Mesenchymal stem cell (in vitro differentiated cells and primary cell): ENCODE measurements around the gene ATG7.

Experiments used
- DNase-seq: peaks from one replicate; pipeline ENCODE4 v3.0.0-alpha.2; 2013
- H2AFZ ChIP-seq: one replicate; pipeline ENCODE4 v1.6.1; 2013; ENCODE audit warnings: low read depth, mild to moderate bottlenecking, control low read depth, inconsistent platforms, low read length, moderate library complexity
- H2AK5ac ChIP-seq: 2 replicates; pipeline ENCODE4 v1.6.1; 2013; ENCODE audit warnings: low read length, moderate library complexity, mild to moderate bottlenecking, inconsistent platforms; ENCODE audit not compliant: severe bottlenecking
- H2BK120ac ChIP-seq: one replicate; pipeline ENCODE4 v1.6.1; 2013; ENCODE audit warnings: low read depth, mild to moderate bottlenecking, inconsistent platforms, low read length, moderate library complexity
- H2BK12ac ChIP-seq, 2 experiments: one replicate each; pipeline ENCODE4 v1.6.1; 2013; ENCODE audit warnings: inconsistent platforms in 2 of 2, low read length in 2 of 2, mild to moderate bottlenecking in 2 of 2, moderate library complexity in 2 of 2, control low read depth in 1 of 2
- H2BK15ac ChIP-seq: one replicate; pipeline ENCODE4 v1.6.1; 2013; ENCODE audit warnings: mild to moderate bottlenecking, low read depth, inconsistent platforms; ENCODE audit not compliant: poor library complexity, severe bottlenecking
- H2BK5ac ChIP-seq: 2 replicates; pipeline ENCODE4 v1.6.1; 2013; ENCODE audit warnings: low read depth, mild to moderate bottlenecking, low read length, control low read depth, inconsistent platforms; ENCODE audit not compliant: poor library complexity, severe bottlenecking
- H3K14ac ChIP-seq, 2 experiments: one replicate each; pipeline ENCODE4 v1.6.1; 2013; ENCODE audit warnings: inconsistent platforms in 2 of 2, low read length in 2 of 2, control low read depth in 1 of 2, mild to moderate bottlenecking in 1 of 2, moderate library complexity in 1 of 2
- H3K18ac ChIP-seq, 2 experiments: one replicate each; pipeline ENCODE4 v1.6.1; 2013; ENCODE audit warnings: inconsistent platforms in 2 of 2, low read length in 2 of 2, control low read depth in 1 of 2, low read depth in 1 of 2, mild to moderate bottlenecking in 1 of 2
- H3K23ac ChIP-seq, 2 experiments: one replicate each; pipeline ENCODE4 v1.6.1; 2013; ENCODE audit warnings: inconsistent platforms in 2 of 2, low read length in 2 of 2, mild to moderate bottlenecking in 2 of 2, moderate library complexity in 2 of 2, control low read depth in 1 of 2
- H3K27ac ChIP-seq: 2 replicates; pipeline ENCODE4 v1.5.1; 2013; ENCODE audit warnings: mild to moderate bottlenecking, moderate library complexity, low read length, control low read depth, inconsistent platforms; ENCODE audit not compliant: poor library complexity, severe bottlenecking
- H3K27me3 ChIP-seq, 2 experiments: 2 replicates each; pipeline versions ENCODE4 v1.6.1 to v1.7.0; 2013; ENCODE audit warnings: low read length in 2 of 2, mild to moderate bottlenecking in 2 of 2, moderate library complexity in 2 of 2, control low read depth in 1 of 2, inconsistent platforms in 1 of 2; ENCODE audit not compliant: control insufficient read depth in 1 of 2, insufficient read depth in 1 of 2
- H3K36me3 ChIP-seq, 2 experiments: 2 replicates each; pipeline versions ENCODE4 v1.6.1 to v1.7.0; 2013; ENCODE audit warnings: low read length in 2 of 2, control low read depth in 1 of 2, inconsistent platforms in 1 of 2, low read depth in 1 of 2, mild to moderate bottlenecking in 1 of 2; ENCODE audit not compliant: insufficient read depth in 2 of 2, control insufficient read depth in 1 of 2
- H3K4ac ChIP-seq, 2 experiments: one replicate each; pipeline ENCODE4 v1.6.1; 2013; ENCODE audit warnings: inconsistent platforms in 2 of 2, low read length in 2 of 2, mild to moderate bottlenecking in 2 of 2, moderate library complexity in 2 of 2, control low read depth in 1 of 2, low read depth in 1 of 2
- H3K4me1 ChIP-seq: 2 replicates; pipeline ENCODE4 v1.6.1; 2013; ENCODE audit warnings: low read depth, low read length, control low read depth; ENCODE audit not compliant: control insufficient read depth, insufficient read depth
- H3K4me2 ChIP-seq: 2 replicates; pipeline ENCODE4 v1.6.1; 2013; ENCODE audit warnings: low read length, mild to moderate bottlenecking, inconsistent platforms; ENCODE audit not compliant: poor library complexity, severe bottlenecking
- H3K4me3 ChIP-seq, 2 experiments: 2 replicates each; pipeline versions ENCODE4 v1.5.1 to v1.7.0; 2013; ENCODE audit warnings: low read length in 2 of 2, mild to moderate bottlenecking in 2 of 2, control low read depth in 1 of 2, low read depth in 1 of 2; ENCODE audit not compliant: insufficient read depth in 1 of 2
- H3K79me1 ChIP-seq: replicated peaks from 2 replicates; pipeline ENCODE4 v1.6.1; 2013; ENCODE audit warnings: mild to moderate bottlenecking, control low read depth, low read length, inconsistent platforms; ENCODE audit not compliant: poor library complexity, severe bottlenecking
- H3K9ac ChIP-seq: 2 replicates; pipeline ENCODE4 v1.7.0; 2013; ENCODE audit warnings: mild to moderate bottlenecking, low read length, moderate library complexity
- H3K9me3 ChIP-seq: 2 replicates; pipeline ENCODE4 v1.7.0; 2013; ENCODE audit warnings: mild to moderate bottlenecking, low read length; ENCODE audit not compliant: control insufficient read depth
- H4K8ac ChIP-seq: one replicate; pipeline ENCODE4 v1.6.1; 2013; ENCODE audit warnings: inconsistent platforms, mild to moderate bottlenecking, low read length, moderate library complexity
- H4K91ac ChIP-seq: one replicate; pipeline ENCODE4 v1.6.1; 2013; ENCODE audit warnings: mild to moderate bottlenecking, low read length, inconsistent platforms
- WGBS: methylation state at CpG from one replicate; pipeline ENCODE4 v1.1.7; 2013; ENCODE audit warnings: mixed read lengths; 5-methylcytosine and 5-hydroxymethylcytosine counted together

ATG7 gene

DNA sequence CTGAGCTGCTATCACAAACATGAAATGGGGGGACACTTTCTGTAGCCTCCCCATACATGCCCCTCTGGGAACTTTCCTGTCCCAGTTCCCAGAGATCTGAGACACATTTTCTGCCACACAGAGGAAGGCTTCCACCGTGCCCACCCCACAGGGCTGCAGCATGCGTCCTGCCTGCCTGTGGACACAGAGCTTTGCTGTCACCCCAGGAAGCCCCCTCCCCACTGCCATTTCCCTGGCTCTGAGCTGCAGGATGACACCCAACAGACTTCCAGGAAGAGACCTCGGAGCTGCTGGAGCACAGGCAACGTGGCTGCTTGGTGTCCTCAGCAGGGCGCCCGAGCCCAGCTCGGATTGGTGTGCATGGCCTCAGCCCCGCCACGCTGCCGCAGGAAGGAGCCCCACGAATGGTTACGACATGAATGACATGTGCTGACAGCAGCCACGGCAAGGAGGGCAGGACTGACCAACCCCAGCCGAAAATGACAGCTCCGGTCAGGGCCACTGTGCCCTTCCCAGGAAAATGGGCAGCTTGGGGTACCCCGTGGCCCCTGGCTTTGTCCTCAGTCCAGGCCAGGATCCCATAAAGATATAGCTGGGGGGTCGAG is 290.2 kb downstream of the ATG7 start:
- Histone ChIP-seq H3K27me3 (no peaks in the 10 kb centered on the region), H2BK120ac (no peak overlapping the region), H4K91ac (peak overlapping the region; percentile 63), H3K4ac (peak overlapping the region in 1 of 2 experiments; percentile 64), H2BK5ac (no peak overlapping the region), H3K36me3 (peaks cover 83 to 91% of the 10 kb centered on the region in 2 experiments), H2BK12ac (peak overlapping the region in 1 of 2 experiments; percentile 59), H2AK5ac (peak overlapping the region; percentile 32), H2BK15ac (no peak overlapping the region), H3K14ac (peak overlapping the region in 1 of 2 experiments; percentile 73), H3K27ac (no peak overlapping the region), H3K4me1 (peaks cover 58% of the 10 kb centered on the region), H3K9ac (no peak overlapping the region), H2AFZ (no peak overlapping the region), H3K4me3 (no peak overlapping the region), H3K4me2 (no peak overlapping the region), H3K23ac (no peak overlapping the region), H3K79me1 (peaks cover 28% of the 10 kb centered on the region), H4K8ac (peak overlapping the region; percentile 56), H3K18ac (peak overlapping the region; percentile 16 to 64), H3K9me3 (no peaks in the 10 kb centered on the region)
- DNase-seq, result no peak
- 97% methylated on average over 17 of the region's 17 CpGs for whole genome bisulfite sequencing

DNA sequence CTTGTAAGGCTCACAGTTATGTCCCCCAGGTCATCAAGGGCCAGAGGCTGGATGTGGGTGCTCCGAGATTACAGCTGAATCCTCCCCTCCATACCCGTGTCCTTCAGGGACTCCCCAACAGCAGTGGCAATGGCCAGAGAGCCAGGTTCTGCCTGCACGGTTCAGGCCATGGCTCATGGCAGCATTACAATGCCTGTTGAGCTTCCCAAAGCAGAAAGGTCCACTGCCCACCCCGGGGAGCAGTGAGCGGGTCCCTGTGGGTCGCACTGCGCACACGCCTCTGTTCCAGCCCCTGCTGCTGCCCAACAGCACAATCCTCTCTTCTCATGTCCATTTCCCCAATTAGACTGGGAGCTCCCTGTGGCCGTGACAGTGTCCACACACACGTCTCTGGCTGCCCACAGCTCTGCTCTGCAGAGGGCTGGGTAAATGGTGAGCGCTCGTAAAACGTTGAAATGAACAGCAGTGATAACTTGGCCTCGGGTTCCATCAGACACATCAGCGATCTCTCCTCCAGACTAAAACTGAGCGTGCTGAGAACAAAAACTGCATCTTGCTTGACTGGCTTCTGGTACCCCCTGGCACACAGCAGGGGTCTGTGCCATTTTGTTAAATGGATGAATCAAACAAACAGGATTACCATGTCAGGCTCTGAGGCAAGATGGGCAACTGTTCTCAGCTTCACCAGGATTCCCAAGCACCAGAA is 291.1 kb downstream of the ATG7 start:
- H3K23ac ChIP-seq, result no peak overlapping the region
- H3K18ac ChIP-seq, result peak overlapping the region; percentile 8 to 43
- H3K9me3 ChIP-seq, result no peaks in the 10 kb centered on the region
- no peak overlapping the region for H3K9ac ChIP-seq
- H4K91ac ChIP-seq, result no peak overlapping the region
- H2BK15ac ChIP-seq, result no peak overlapping the region
- H2BK5ac ChIP-seq, result no peak overlapping the region
- H3K4ac ChIP-seq, result no peak overlapping the region
- DNase-seq, result no peak
- H3K27me3 ChIP-seq, result no peaks in the 10 kb centered on the region
- H4K8ac ChIP-seq, result no peak overlapping the region
- peaks cover 64% of the 10 kb centered on the region for H3K4me1 ChIP-seq
- no peak overlapping the region for H3K4me2 ChIP-seq
- no peak overlapping the region for H2BK120ac ChIP-seq
- 93% methylated on average over 16 of the region's 16 CpGs for WGBS
- H2BK12ac ChIP-seq, result no peak overlapping the region
- peaks cover 28% of the 10 kb centered on the region for H3K79me1 ChIP-seq
- H2AFZ ChIP-seq, result no peak overlapping the region
- no peak overlapping the region for H3K4me3 ChIP-seq
- no peak overlapping the region for H3K27ac ChIP-seq
- H3K36me3 ChIP-seq, result peaks cover 82 to 84% of the 10 kb centered on the region in 2 experiments
- H2AK5ac ChIP-seq, result no peak overlapping the region
- H3K14ac ChIP-seq, result no peak overlapping the region

DNA sequence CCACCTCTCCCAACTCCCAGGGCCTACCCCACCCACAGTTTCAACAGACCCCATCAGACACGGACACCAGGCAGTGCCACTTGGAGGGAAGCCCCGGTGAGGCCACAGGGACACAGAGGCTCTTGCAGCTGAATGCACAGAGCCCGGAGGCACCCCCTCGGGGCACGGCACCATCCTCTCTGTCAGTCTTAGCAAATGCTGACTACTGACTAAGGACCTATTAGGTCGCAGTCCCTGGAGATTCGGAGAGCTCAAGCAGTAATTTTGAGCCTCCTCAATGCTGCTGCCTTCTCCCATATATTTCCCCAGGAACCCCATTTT is 291.6 kb downstream of the ATG7 start:
- H2AFZ ChIP-seq, result no peak overlapping the region
- no peak overlapping the region for H3K27ac ChIP-seq
- H3K23ac ChIP-seq, result no peak overlapping the region
- no peak overlapping the region for H3K4me2 ChIP-seq
- no peak overlapping the region for H3K18ac ChIP-seq
- H2BK15ac ChIP-seq, result no peak overlapping the region
- H3K9ac ChIP-seq, result peak overlapping the region; percentile 24
- no peak overlapping the region for H2AK5ac ChIP-seq
- peaks cover 26% of the 10 kb centered on the region for H3K79me1 ChIP-seq
- no peak overlapping the region for H3K14ac ChIP-seq
- H2BK5ac ChIP-seq, result no peak overlapping the region
- peak overlapping the region in 1 of 2 experiments; percentile 15 for H2BK12ac ChIP-seq
- H3K9me3 ChIP-seq, result no peaks in the 10 kb centered on the region
- peaks cover 62% of the 10 kb centered on the region for H3K4me1 ChIP-seq
- no peak overlapping the region for H3K4me3 ChIP-seq
- no peaks in the 10 kb centered on the region for H3K27me3 ChIP-seq
- 95% methylated on average over 7 of the region's 7 CpGs for WGBS
- DNase-seq, result no peak
- no peak overlapping the region for H4K8ac ChIP-seq
- no peak overlapping the region for H4K91ac ChIP-seq
- no peak overlapping the region for H3K4ac ChIP-seq
- H3K36me3 ChIP-seq, result peaks cover 77 to 78% of the 10 kb centered on the region in 2 experiments
- no peak overlapping the region for H2BK120ac ChIP-seq

DNA sequence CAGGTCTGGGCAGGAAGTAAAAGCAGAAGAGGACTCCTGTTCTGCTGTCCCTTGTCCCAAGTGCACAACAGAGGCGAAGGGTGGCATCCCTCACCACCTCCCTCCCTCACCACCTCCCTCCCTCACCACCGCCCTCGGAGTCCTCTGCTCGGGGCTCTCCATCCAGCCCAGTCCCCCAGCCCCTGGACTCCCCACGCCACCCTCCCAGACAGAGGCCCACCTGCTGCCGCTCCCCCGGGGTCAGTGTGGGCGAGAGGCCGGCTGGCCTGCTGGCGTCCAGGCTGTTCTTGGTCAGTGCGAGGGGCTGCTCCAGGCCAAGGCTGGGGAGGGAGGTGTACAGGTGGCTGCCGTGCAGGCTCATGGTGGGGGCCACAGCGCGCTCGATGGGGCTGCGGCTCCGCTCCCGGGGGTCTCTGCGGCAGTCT is 292.4 kb downstream of the ATG7 start:
- no peak for DNase-seq
- Histone ChIP-seq H3K27me3 (no peaks in the 10 kb centered on the region), H3K23ac (no peak overlapping the region), H3K4me3 (no peak overlapping the region), H3K79me1 (peaks cover 23% of the 10 kb centered on the region), H2BK12ac (no peak overlapping the region), H3K9me3 (no peaks in the 10 kb centered on the region), H3K18ac (peak overlapping the region in 1 of 2 experiments; percentile 28), H2BK5ac (no peak overlapping the region), H3K4me1 (peaks cover 61% of the 10 kb centered on the region), H3K4ac (no peak overlapping the region), H2BK120ac (no peak overlapping the region), H4K8ac (no peak overlapping the region), H3K36me3 (peaks cover 71 to 72% of the 10 kb centered on the region in 2 experiments), H2AK5ac (no peak overlapping the region), H3K4me2 (no peak overlapping the region), H3K27ac (no peak overlapping the region), H2AFZ (no peak overlapping the region), H3K9ac (no peak overlapping the region), H4K91ac (no peak overlapping the region), H3K14ac (no peak overlapping the region), H2BK15ac (no peak overlapping the region)
- WGBS, result 97% methylated on average over 19 of the region's 19 CpGs
